GM23338 (cell line): Measurements from ENCODE around the gene KCNQ1OT1. TPM values are rescaled to one million over a fixed set of nuclear protein-coding genes. Genes with fewer than 3 reads are reported as not detected.

Experiments used
- ATAC-seq: fragments of 200-7000 bp; cut with Tn5 transposase; 3 replicates; pipeline ENCODE4 v1.9.1; 2020
- DNase-seq: peaks from one replicate; pipeline ENCODE4 v3.0.0-alpha.2; 2015; ENCODE audit warnings: low spot score
- H2AFZ ChIP-seq: fragments of 200-600 bp; sonication (generic); 2 replicates; pipeline ENCODE4 v1.8.0; 2016; ENCODE audit warnings: antibody characterized with exemption, mild to moderate bottlenecking, moderate library complexity
- H3F3A ChIP-seq: fragments of 200-600 bp; sonication (generic); replicated peaks from 2 replicates; pipeline ENCODE4 v1.8.0; 2017; ENCODE audit warnings: antibody characterized with exemption, mixed run types, low read depth
- H3K27ac ChIP-seq: fragments of 200-600 bp; sonication (generic); 2 replicates; pipeline ENCODE4 v1.6.1; 2016; ENCODE audit warnings: low read depth
- H3K27me3 ChIP-seq: fragments of 200-600 bp; sonication (generic); 2 replicates; pipeline ENCODE4 v1.8.0; 2016; ENCODE audit warnings: mild to moderate bottlenecking, mixed run types, moderate library complexity; ENCODE audit not compliant: insufficient read depth
- H3K36me3 ChIP-seq: fragments of 200-600 bp; sonication (generic); 2 replicates; pipeline ENCODE4 v1.8.0; 2016; ENCODE audit warnings: mild to moderate bottlenecking; ENCODE audit not compliant: insufficient read depth
- H3K4me1 ChIP-seq: fragments of 200-600 bp; sonication (generic); 2 replicates; pipeline ENCODE4 v1.8.0; 2016; ENCODE audit warnings: mild to moderate bottlenecking, moderate library complexity; ENCODE audit not compliant: insufficient read depth
- H3K4me2 ChIP-seq: fragments of 200-600 bp; sonication (generic); 2 replicates; pipeline ENCODE4 v1.7.1; 2017; ENCODE audit warnings: mixed run types
- H3K4me3 ChIP-seq: fragments of 200-600 bp; sonication (generic); 2 replicates; pipeline ENCODE4 v1.6.1; 2016; ENCODE audit warnings: mixed run types
- H3K79me2 ChIP-seq: fragments of 200-600 bp; sonication (generic); replicated peaks from 2 replicates; pipeline ENCODE4 v1.8.0; 2017; ENCODE audit warnings: mild to moderate bottlenecking; ENCODE audit not compliant: insufficient read depth
- H3K9me2 ChIP-seq: fragments of 200-600 bp; sonication (generic); 2 replicates; pipeline ENCODE4 v1.8.0; 2017; ENCODE audit not compliant: insufficient read depth
- H4K20me1 ChIP-seq: fragments of 200-600 bp; sonication (generic); replicated peaks from 2 replicates; pipeline ENCODE4 v1.8.0; 2017; ENCODE audit warnings: mild to moderate bottlenecking; ENCODE audit not compliant: insufficient read depth
- H3K27ac Mint-ChIP-seq: 2 replicates; pipeline ENCODE4 v1.8.0; 2020; ENCODE audit warnings: inconsistent platforms, mild to moderate bottlenecking, moderate library complexity, mixed read lengths
- H3K27me3 Mint-ChIP-seq: 3 replicates; pipeline ENCODE4 v1.8.0; 2022; ENCODE audit warnings: low read depth, mild to moderate bottlenecking, moderate library complexity, mixed read lengths, inconsistent platforms; ENCODE audit not compliant: insufficient read depth, poor library complexity
- H3K36me3 Mint-ChIP-seq: 3 replicates; pipeline ENCODE4 v1.8.0; 2021; ENCODE audit warnings: low read depth, mild to moderate bottlenecking, inconsistent platforms, moderate library complexity, mixed read lengths
- H3K4me1 Mint-ChIP-seq: 3 replicates; pipeline ENCODE4 v1.8.0; 2020; ENCODE audit warnings: mild to moderate bottlenecking, inconsistent platforms, mixed read lengths
- H3K4me3 Mint-ChIP-seq: 3 replicates; pipeline ENCODE4 v1.8.0; 2021; ENCODE audit warnings: moderate library complexity, mild to moderate bottlenecking, inconsistent platforms, mixed read lengths
- H3K9me3 Mint-ChIP-seq: 3 replicates; pipeline ENCODE4 v1.8.0; 2020; ENCODE audit warnings: moderate library complexity, mild to moderate bottlenecking, inconsistent platforms, mixed read lengths
- CREB1 ChIP-seq: fragments of 250-450 bp; sonication (Bioruptor Pico); IDR thresholded peaks from 2 replicates; pipeline ENCODE4 v1.5.0; 2020; ENCODE audit warnings: low read depth, mild to moderate bottlenecking, moderate library complexity
- ETS1 ChIP-seq: IDR thresholded peaks from 2 replicates; pipeline ENCODE4 v1.6.1; 2016; ENCODE audit warnings: antibody characterized with exemption
- EZH2phosphoT487 ChIP-seq: fragments of 200-600 bp; sonication (generic); IDR thresholded peaks from one replicate; pipeline ENCODE4 v1.8.1; 2018; ENCODE audit warnings: antibody characterized with exemption; ENCODE audit not compliant: unreplicated experiment
- JUNB ChIP-seq: IDR thresholded peaks from one replicate; pipeline ENCODE4 v1.6.1; 2016; ENCODE audit warnings: antibody characterized with exemption; ENCODE audit not compliant: unreplicated experiment
- NANOG ChIP-seq: IDR thresholded peaks from 2 replicates; pipeline ENCODE4 v1.6.1; 2016; ENCODE audit warnings: antibody characterized with exemption, borderline replicate concordance
- POLR2AphosphoS5 ChIP-seq: IDR thresholded peaks from 2 replicates; pipeline ENCODE4 v1.6.1; 2016; ENCODE audit warnings: antibody characterized with exemption, low read depth
- REST ChIP-seq: IDR thresholded peaks from one replicate; pipeline ENCODE4 v1.6.1; 2018; ENCODE audit warnings: antibody characterized with exemption; ENCODE audit not compliant: unreplicated experiment
- STAT1 ChIP-seq: IDR thresholded peaks from one replicate; pipeline ENCODE4 v1.6.1; 2016; ENCODE audit warnings: antibody characterized with exemption; ENCODE audit not compliant: unreplicated experiment
- ZNF331 ChIP-seq: fragments of 250-450 bp; sonication (Bioruptor Pico); IDR thresholded peaks from 2 replicates; pipeline ENCODE4 v1.5.0; 2020; ENCODE audit warnings: low read depth, mild to moderate bottlenecking, moderate library complexity
- ZNF462 ChIP-seq: fragments of 250-450 bp; sonication (Bioruptor Pico); IDR thresholded peaks from 2 replicates; pipeline ENCODE4 v1.5.0; 2020; ENCODE audit warnings: mild to moderate bottlenecking, moderate library complexity
- polyA plus RNA-seq: library from polyadenylated mRNA; unstranded; fragments of >200 nt; fragmentation: Nextera tagmentation; extraction: Ambion mirVana; gene quantifications from 2 replicates; pipeline ENCODE4 v1.2.1, GENCODE V29; 2016
- total RNA-seq: library from RNA; depleted of rRNA; stranded (reverse); fragments of >200 nt; shearing (Covaris generic); gene quantifications from 2 replicates; pipeline ENCODE4 v1.2.3, GENCODE V29; 2014

The KCNQ1OT1 gene
- total and polyA plus RNA-seq, 2 experiments from 2014 or later = 1.5 to 4.2 TPM

- no peak for TF ChIP-seq NANOG
- TF ChIP-seq ETS1 = no peak
- no peak for TF ChIP-seq STAT1
- TF ChIP-seq ZNF331 = no peak
- TF ChIP-seq ZNF462 (CRISPR knock-in tag) = no peak
- TF ChIP-seq REST = no peak
- no peak for TF ChIP-seq EZH2phosphoT487
- no peak for TF ChIP-seq JUNB
- TF ChIP-seq CREB1 (CRISPR knock-in tag) = no peak
- no peak for TF ChIP-seq POLR2AphosphoS5
- no peaks in the 10 kb centered on the region for H3K9me2 ChIP-seq
- H4K20me1 ChIP-seq = no peaks in the 10 kb centered on the region
- H3K27me3 ChIP-seq = peaks cover 17% of the 10 kb centered on the region
- DNase-seq = no peak
- Mint-ChIP-seq H3K27me3 (peaks cover 33% of the 10 kb centered on the region), H3K4me3 (no peak overlapping the region), H3K4me1 (no peaks in the 10 kb centered on the region; the same call in 1 of the 3 replicates), H3K36me3 (no peaks in the 10 kb centered on the region), H3K27ac (no peak overlapping the region), H3K9me3 (peaks cover 3% of the 10 kb centered on the region; the same call in 1 of the 3 replicates)
- H3K4me1 ChIP-seq = no peaks in the 10 kb centered on the region
- H2AFZ ChIP-seq = no peak overlapping the region
- H3K4me2 ChIP-seq = no peak overlapping the region
- H3K27ac ChIP-seq = no peak overlapping the region
- H3K79me2 ChIP-seq = no peaks in the 10 kb centered on the region
- H3F3A ChIP-seq = no peaks in the 10 kb centered on the region
- H3K4me3 ChIP-seq = no peak overlapping the region
- H3K36me3 ChIP-seq = no peaks in the 10 kb centered on the region
- peak; percentile 15; the same call in 2 of the 3 replicates for ATAC-seq
Measured at GRCh38 chr11:2741377-2742131, 41.8 kb upstream of the KCNQ1OT1 start.
